Measurements from ENCODE around the gene TGM2.

TGM2 gene

GRCh38 chr20:38194971-38195504, 30.0 kb upstream of the TGM2 start:
- no peak for ATAC-seq
- TF ChIP-seq ISL1 (CRISPR knock-in tag; IDR thresholded peaks at IDR 0.05) = no peak
- no peak for TF ChIP-seq ZC3H10 (CRISPR knock-in tag; IDR thresholded peaks at IDR 0.05)
- TF ChIP-seq CREB5 (CRISPR knock-in tag; IDR thresholded peaks at IDR 0.05; ENCODE audit: low read depth) = no peak
- TF ChIP-seq OSR1 (CRISPR knock-in tag; IDR thresholded peaks at IDR 0.05) = no peak
- no peak for TF ChIP-seq TOX (CRISPR knock-in tag; IDR thresholded peaks at IDR 0.05; ENCODE audit: borderline replicate concordance)
- TF ChIP-seq ESRRG (CRISPR knock-in tag; IDR thresholded peaks at IDR 0.05) = no peak
- no peak for TF ChIP-seq ZNF565 (CRISPR knock-in tag; conservative IDR thresholded peaks at IDR 0.05; ENCODE audit: low read depth)
- TF ChIP-seq TCF4 (CRISPR knock-in tag; IDR thresholded peaks at IDR 0.05; ENCODE audit: borderline replicate concordance) = no peak

GRCh38 chr20:38193586-38194105, 28.6 kb upstream of the TGM2 start:
- TF ChIP-seq GLIS3 (CRISPR knock-in tag; IDR thresholded peaks at IDR 0.05) (no peak), TOX (CRISPR knock-in tag; IDR thresholded peaks at IDR 0.05; ENCODE audit: borderline replicate concordance) (no peak), ZNF8 (CRISPR knock-in tag; IDR thresholded peaks at IDR 0.05) (no peak), TCF4 (CRISPR knock-in tag; IDR thresholded peaks at IDR 0.05; ENCODE audit: borderline replicate concordance) (no peak), PPARA (CRISPR knock-in tag; IDR thresholded peaks at IDR 0.05; ENCODE audit: borderline replicate concordance) (no peak), CSRNP3 (CRISPR knock-in tag; IDR thresholded peaks at IDR 0.05) (no peak), ZNF70 (CRISPR knock-in tag; IDR thresholded peaks at IDR 0.05) (no peak), ZFP3 (CRISPR knock-in tag; IDR thresholded peaks at IDR 0.05) (no peak), SNAI2 (CRISPR knock-in tag; IDR thresholded peaks at IDR 0.05) (no peak)
- no peak for ATAC-seq

- no peak for ATAC-seq
- no peak for TF ChIP-seq GLIS3 (CRISPR knock-in tag; IDR thresholded peaks at IDR 0.05)
- TF ChIP-seq ESRRG (CRISPR knock-in tag; IDR thresholded peaks at IDR 0.05) = no peak
- TF ChIP-seq POU6F1 (CRISPR knock-in tag; IDR thresholded peaks at IDR 0.05; ENCODE audit: borderline replicate concordance, low read depth) = no peak
Measured at GRCh38 chr20:38192323-38192885, 27.3 kb upstream of the TGM2 start.

GRCh38 chr20:38191654-38192053, 26.6 kb upstream of the TGM2 start:
- TF ChIP-seq ZNF8 (CRISPR knock-in tag; IDR thresholded peaks at IDR 0.05) (no peak), CSRNP3 (CRISPR knock-in tag; IDR thresholded peaks at IDR 0.05) (no peak), ZNF565 (CRISPR knock-in tag; conservative IDR thresholded peaks at IDR 0.05; ENCODE audit: low read depth) (no peak), TSHZ2 (CRISPR knock-in tag; IDR thresholded peaks at IDR 0.05) (no peak), CSDC2 (CRISPR knock-in tag; IDR thresholded peaks at IDR 0.05) (no peak), RARB (CRISPR knock-in tag; IDR thresholded peaks at IDR 0.05) (no peak), CREB5 (CRISPR knock-in tag; IDR thresholded peaks at IDR 0.05; ENCODE audit: low read depth) (no peak), OSR1 (CRISPR knock-in tag; IDR thresholded peaks at IDR 0.05) (no peak), TCF4 (CRISPR knock-in tag; IDR thresholded peaks at IDR 0.05; ENCODE audit: borderline replicate concordance) (no peak), PATZ1 (CRISPR knock-in tag; IDR thresholded peaks at IDR 0.05; ENCODE audit: borderline replicate concordance) (no peak), BACH2 (CRISPR knock-in tag; IDR thresholded peaks at IDR 0.05; ENCODE audit: borderline replicate concordance) (no peak), SNAI2 (CRISPR knock-in tag; IDR thresholded peaks at IDR 0.05) (no peak), TOX (CRISPR knock-in tag; IDR thresholded peaks at IDR 0.05; ENCODE audit: borderline replicate concordance) (no peak)
- no peak for ATAC-seq
